HepG2 (cell line): ENCODE results near the gene STXBP4. TPM values are rescaled to one million over a fixed set of nuclear protein-coding genes. Genes with fewer than 3 reads are reported as not detected.

Experiments used
- ATAC-seq: fragments of 200-7000 bp; cut with Tn5 transposase; 3 replicates; pipeline ENCODE4 v1.9.1; 2020; ENCODE audit warnings: mild to moderate bottlenecking, moderate library complexity
- BruUV-seq: library from RNA; stranded (reverse); fragments of 400-500 nt; replicated peaks from 2 replicates; lab custom pipeline; 2021; lab: Mats Ljungman, UMichigan
- CTCF ChIA-PET: fragments of 300-600 bp; formaldehyde crosslinking; extraction: SDS; loops from one replicate; lab custom pipeline; 2021; ENCODE audit warnings: low total read pairs, inconsistent platforms, low intra/inter-chr PET ratio; lab: Yijun Ruan, JAX
- POLR2A ChIA-PET: fragments of 350-600 bp; sonication (Branson Sonifier 250); formaldehyde crosslinking; loops from one replicate; lab custom pipeline; 2020; ENCODE audit warnings: antibody characterized with exemption, inconsistent platforms; lab: Yijun Ruan, JAX
- DNase-seq: peaks from one replicate; pipeline ENCODE4 v3.0.0-alpha.2; 2015; ENCODE audit warnings: low spot score
- FAIRE-seq: peaks from 3 replicates; lab custom pipeline; 2011; peaks lifted over from hg19 to GRCh38; lab: Jason Lieb, UNC
- H2AFZ ChIP-seq: one replicate; pipeline ENCODE4 v1.6.1; 2011; ENCODE audit warnings: low read length, inconsistent platforms
- H3K27ac ChIP-seq: fragments of 300-600 bp; 3 replicates; pipeline ENCODE4 v1.8.0; 2011; ENCODE audit warnings: mixed run types, mild to moderate bottlenecking, mixed read lengths, low read length, inconsistent platforms; ENCODE audit not compliant: insufficient read depth; ENCODE audit errors: extremely low read length
- H3K27me3 ChIP-seq, 2 experiments: fragments of 200-600 bp in 1 of 2; 2 replicates in 1 of 2; 3 replicates in 1 of 2; pipeline versions ENCODE4 v1.6.0 to v1.8.0; 2011; ENCODE audit warnings: low read length in 2 of 2, mild to moderate bottlenecking in 2 of 2, moderate library complexity in 2 of 2, inconsistent platforms in 1 of 2; ENCODE audit not compliant: insufficient read depth in 2 of 2, control insufficient read depth in 1 of 2
- H3K36me3 ChIP-seq, 2 experiments: fragments of 200-600 bp in 1 of 2; replicated peaks in 1 of 2; 2 replicates in 1 of 2; 3 replicates in 1 of 2; pipeline versions ENCODE4 v1.5.1 to v1.8.0; 2011; ENCODE audit warnings: low read length in 2 of 2, inconsistent platforms in 1 of 2; ENCODE audit not compliant: insufficient read depth in 2 of 2, control insufficient read depth in 1 of 2
- H3K4me1 ChIP-seq: 2 replicates; pipeline ENCODE4 v1.5.1; 2012; ENCODE audit warnings: low read length, inconsistent platforms; ENCODE audit not compliant: insufficient read depth
- H3K4me2 ChIP-seq: 2 replicates; pipeline ENCODE4 v1.6.0; 2011; ENCODE audit warnings: low read depth, low read length, inconsistent platforms
- H3K4me3 ChIP-seq, 3 experiments: fragments of 200-600 bp in 1 of 3; sonication (generic), shearing (Covaris generic) in 1 of 3; replicated peaks in 1 of 3; 2 replicates each; pipeline ENCODE4 v1.5.1; 2011 to 2016; ENCODE audit warnings: low read length in 3 of 3, inconsistent platforms in 2 of 3, low read depth in 2 of 3, mild to moderate bottlenecking in 2 of 3, control low read depth in 1 of 3, mixed read lengths in 1 of 3; ENCODE audit not compliant: insufficient read depth in 1 of 3
- H3K79me2 ChIP-seq: one replicate; pipeline ENCODE4 v1.6.1; 2011; ENCODE audit warnings: low read length, inconsistent platforms; ENCODE audit not compliant: insufficient read depth
- H3K9ac ChIP-seq: 2 replicates; pipeline ENCODE4 v1.6.0; 2011; ENCODE audit warnings: mild to moderate bottlenecking, low read depth, low read length, inconsistent platforms; ENCODE audit not compliant: insufficient read depth
- H3K9me3 ChIP-seq: 2 replicates; pipeline ENCODE4 v1.5.1; 2012; ENCODE audit warnings: mild to moderate bottlenecking, low read length
- H4K20me1 ChIP-seq: 2 replicates; pipeline ENCODE4 v1.6.0; 2011; ENCODE audit warnings: inconsistent platforms, mild to moderate bottlenecking, low read length, moderate library complexity; ENCODE audit not compliant: insufficient read depth
- ARID3A ChIP-seq: IDR thresholded peaks from 2 replicates; pipeline ENCODE4 v1.6.1; 2012; ENCODE audit warnings: low read depth, low read length, improper control_type of control experiment
- CCDC6 ChIP-seq: sonication (generic); formaldehyde crosslinking; IDR thresholded peaks from 2 replicates; pipeline ENCODE4 v1.8.1; 2022; ENCODE audit warnings: mild to moderate bottlenecking, missing genetic modification reagents, moderate library complexity
- CREB1 ChIP-seq, 2 experiments: fragments of 450-650 bp in 1 of 2; IDR thresholded peaks; 2 replicates each; pipeline ENCODE4 v1.6.1; 2016 to 2017; ENCODE audit warnings: control low read depth in 1 of 2, mild to moderate bottlenecking in 1 of 2, missing compliant biosample characterization in 1 of 2, missing genetic modification characterization in 1 of 2
- GPN1 ChIP-seq: sonication (generic); formaldehyde crosslinking; IDR thresholded peaks from 2 replicates; pipeline ENCODE4 v1.5.1; 2020; ENCODE audit warnings: missing genetic modification reagents, borderline replicate concordance
- HNRNPUL1 ChIP-seq: fragments of 200-400 bp; formaldehyde crosslinking; IDR thresholded peaks from 2 replicates; pipeline ENCODE4 v1.6.1; 2017; ENCODE audit warnings: low read depth, mild to moderate bottlenecking, low read length, moderate library complexity
- MXD4 ChIP-seq: IDR thresholded peaks from 2 replicates; pipeline ENCODE4 v1.6.1; 2016; ENCODE audit warnings: mild to moderate bottlenecking, missing biosample characterization, missing genetic modification reagents
- POGK ChIP-seq: sonication (generic); formaldehyde crosslinking; conservative IDR thresholded peaks from 2 replicates; pipeline ENCODE4 v1.8.0; 2022; ENCODE audit warnings: mild to moderate bottlenecking, moderate library complexity, missing genetic modification reagents
- THRA ChIP-seq: sonication (generic); formaldehyde crosslinking; IDR thresholded peaks from 2 replicates; pipeline ENCODE4 v1.4.0; 2020; ENCODE audit warnings: missing genetic modification reagents, borderline replicate concordance
- ZNF629 ChIP-seq: sonication (generic); formaldehyde crosslinking; conservative IDR thresholded peaks from 2 replicates; pipeline ENCODE4 v1.5.0; 2020; ENCODE audit warnings: missing genetic modification reagents
- WGBS: methylation state at CpG from one replicate; pipeline ENCODE4 v1.1.6; 2017; ENCODE audit warnings: low lambda C conversion rate; 5-methylcytosine and 5-hydroxymethylcytosine counted together
- in situ Hi-C: cut with HindIII; loops from 2 replicates; pipeline ENCODE4 v1.10.0; 2017; ENCODE audit warnings: low pct_unique_long_range_greater_than_20kb; ENCODE audit not compliant: extremely low pct_ligation_motif_present
- intact Hi-C: fragments of 100-400 bp; cut with micrococcal nuclease; formaldehyde crosslinking; loops from one replicate; pipeline ENCODE4 v1.10.0; 2022; ENCODE audit not compliant: unreplicated experiment
- polyA plus RNA-seq, 8 experiments: library from polyadenylated mRNA; depleted of rRNA in 3 of 8; stranded (reverse) in 7 of 8; unstranded in 1 of 8; fragments of >200 nt; fragmentation: Illumina TruSeq in 4 of 8; extraction: Trizol in 4 of 8; gene quantifications; 2 replicates each; pipeline versions ENCODE4 v1.2.1 to v1.2.3, GENCODE V29; 2011 to 2016; ENCODE audit warnings: low read depth in 4 of 8, missing spikeins in 1 of 8, mixed read lengths in 1 of 8; ENCODE audit not compliant: insufficient read depth in 1 of 8
- total RNA-seq, 5 experiments: library from RNA; depleted of rRNA; stranded (reverse); fragments of >200 nt; fragmentation: Illumina TruSeq; extraction: Trizol; gene quantifications; 2 replicates each; pipeline ENCODE4 v1.2.3, GENCODE V29; 2016; ENCODE audit warnings: low read depth in 1 of 5
- TF ChIP-seq, protein P1 (sequence below): fragments of 450-650 bp; IDR thresholded peaks from 2 replicates; pipeline ENCODE4 v1.6.1; 2017; ENCODE audit warnings: mild to moderate bottlenecking
- TF ChIP-seq, protein P2 (sequence below): sonication (generic); formaldehyde crosslinking; IDR thresholded peaks from 2 replicates; pipeline ENCODE4 v1.8.0; 2023; ENCODE audit warnings: mild to moderate bottlenecking, missing genetic modification reagents

The STXBP4 gene
- total and polyA plus RNA-seq, 2 of the 13 experiments (the other 11 are each of a cell fraction or from before 2014, with no cell fraction given): 8.5 to 36.1 TPM

GRCh38 chr17:54969658-54970572 lies 1.4 kb downstream of the STXBP4 start:
- BruUV-seq: no TSS peak
- intact Hi-C loops: loop anchor here (10.0 kb wide), 1 partner anchor 315 kb away; no protein-coding TSS in a partner anchor
- peak; percentile 37 for FAIRE-seq
- TF ChIP-seq, protein P1, sequence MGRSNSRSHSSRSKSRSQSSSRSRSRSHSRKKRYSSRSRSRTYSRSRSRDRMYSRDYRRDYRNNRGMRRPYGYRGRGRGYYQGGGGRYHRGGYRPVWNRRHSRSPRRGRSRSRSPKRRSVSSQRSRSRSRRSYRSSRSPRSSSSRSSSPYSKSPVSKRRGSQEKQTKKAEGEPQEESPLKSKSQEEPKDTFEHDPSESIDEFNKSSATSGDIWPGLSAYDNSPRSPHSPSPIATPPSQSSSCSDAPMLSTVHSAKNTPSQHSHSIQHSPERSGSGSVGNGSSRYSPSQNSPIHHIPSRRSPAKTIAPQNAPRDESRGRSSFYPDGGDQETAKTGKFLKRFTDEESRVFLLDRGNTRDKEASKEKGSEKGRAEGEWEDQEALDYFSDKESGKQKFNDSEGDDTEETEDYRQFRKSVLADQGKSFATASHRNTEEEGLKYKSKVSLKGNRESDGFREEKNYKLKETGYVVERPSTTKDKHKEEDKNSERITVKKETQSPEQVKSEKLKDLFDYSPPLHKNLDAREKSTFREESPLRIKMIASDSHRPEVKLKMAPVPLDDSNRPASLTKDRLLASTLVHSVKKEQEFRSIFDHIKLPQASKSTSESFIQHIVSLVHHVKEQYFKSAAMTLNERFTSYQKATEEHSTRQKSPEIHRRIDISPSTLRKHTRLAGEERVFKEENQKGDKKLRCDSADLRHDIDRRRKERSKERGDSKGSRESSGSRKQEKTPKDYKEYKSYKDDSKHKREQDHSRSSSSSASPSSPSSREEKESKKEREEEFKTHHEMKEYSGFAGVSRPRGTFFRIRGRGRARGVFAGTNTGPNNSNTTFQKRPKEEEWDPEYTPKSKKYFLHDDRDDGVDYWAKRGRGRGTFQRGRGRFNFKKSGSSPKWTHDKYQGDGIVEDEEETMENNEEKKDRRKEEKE: no peak
- TF ChIP-seq MXD4 (CRISPR knock-in tag) (peak; percentile 57; the same call in 1 of the 2 replicates), THRA (CRISPR knock-in tag) (0 out of 2 replicates have a peak, but pooled peaks have one; percentile 40), CREB1 (IDR thresholded peaks at IDR 0.05) (no peak), CREB1 (CRISPR knock-in tag; IDR thresholded peaks at IDR 0.05) (peak; percentile 55; the same call in 1 of the 2 replicates), HNRNPUL1 (0 out of 2 replicates have a peak, but pooled peaks have one; percentile 52), ZNF629 (CRISPR knock-in tag) (peak; percentile 69), POGK (CRISPR knock-in tag) (0 out of 2 replicates have a peak, but pooled peaks have one; percentile 26), CCDC6 (CRISPR knock-in tag) (peak; percentile 54; the same call in 1 of the 2 replicates), GPN1 (CRISPR knock-in tag) (no peak), ARID3A (peak; percentile 73; the same call in 1 of the 2 replicates)
- TF ChIP-seq, protein P2, sequence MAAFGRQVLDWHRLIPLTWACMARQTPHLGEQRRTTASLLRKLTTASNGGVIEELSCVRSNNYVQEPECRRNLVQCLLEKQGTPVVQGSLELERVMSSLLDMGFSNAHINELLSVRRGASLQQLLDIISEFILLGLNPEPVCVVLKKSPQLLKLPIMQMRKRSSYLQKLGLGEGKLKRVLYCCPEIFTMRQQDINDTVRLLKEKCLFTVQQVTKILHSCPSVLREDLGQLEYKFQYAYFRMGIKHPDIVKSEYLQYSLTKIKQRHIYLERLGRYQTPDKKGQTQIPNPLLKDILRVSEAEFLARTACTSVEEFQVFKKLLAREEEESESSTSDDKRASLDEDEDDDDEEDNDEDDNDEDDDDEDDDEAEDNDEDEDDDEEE (CRISPR knock-in tag): 0 out of 2 replicates have a peak, but pooled peaks have one; percentile 27

More at GRCh38 chr17:54969658-54970572, 1.4 kb downstream of the STXBP4 start:
- ATAC-seq (no peak), DNase-seq (peak; percentile 60)
- Histone ChIP-seq H3K4me1 (peaks cover 71% of the 10 kb centered on the region), H3K4me2 (peak overlapping the region; percentile 91), H3K27me3 (no peaks in the 10 kb centered on the region; a peak in 1 of 5 replicates), H2AFZ (peak overlapping the region; percentile 48), H3K27ac (peak overlapping the region; percentile 82), H3K9ac (peak overlapping the region; percentile 92), H3K79me2 (peaks cover 97% of the 10 kb centered on the region), H3K9me3 (no peaks in the 10 kb centered on the region), H3K36me3 (peaks cover 1 to 7% of the 10 kb centered on the region in 2 experiments; a peak in 4 of 5 replicates), H4K20me1 (peaks cover 5% of the 10 kb centered on the region), H3K4me3 (peak overlapping the region; percentile 79 to 99 (median 93))
- in situ Hi-C loops: no loop called here
- under 1% methylated on average over 7 of the region's 7 CpGs for WGBS
- ChIA-PET CTCF (no interaction called here), POLR2A (interaction anchor here (1.1 to 1.5 kb wide), 2 partner anchors 315 to 781 kb away, joined by 4 read pairs; no protein-coding TSS in a partner anchor)
